ENCODE results near the gene CHTF18. TPM values are rescaled to one million over a fixed set of nuclear protein-coding genes. Genes with fewer than 3 reads are reported as not detected.

Gene CHTF18
- total RNA-seq, 1 experiment from 2014 or later: 30.9 TPM

DNA sequence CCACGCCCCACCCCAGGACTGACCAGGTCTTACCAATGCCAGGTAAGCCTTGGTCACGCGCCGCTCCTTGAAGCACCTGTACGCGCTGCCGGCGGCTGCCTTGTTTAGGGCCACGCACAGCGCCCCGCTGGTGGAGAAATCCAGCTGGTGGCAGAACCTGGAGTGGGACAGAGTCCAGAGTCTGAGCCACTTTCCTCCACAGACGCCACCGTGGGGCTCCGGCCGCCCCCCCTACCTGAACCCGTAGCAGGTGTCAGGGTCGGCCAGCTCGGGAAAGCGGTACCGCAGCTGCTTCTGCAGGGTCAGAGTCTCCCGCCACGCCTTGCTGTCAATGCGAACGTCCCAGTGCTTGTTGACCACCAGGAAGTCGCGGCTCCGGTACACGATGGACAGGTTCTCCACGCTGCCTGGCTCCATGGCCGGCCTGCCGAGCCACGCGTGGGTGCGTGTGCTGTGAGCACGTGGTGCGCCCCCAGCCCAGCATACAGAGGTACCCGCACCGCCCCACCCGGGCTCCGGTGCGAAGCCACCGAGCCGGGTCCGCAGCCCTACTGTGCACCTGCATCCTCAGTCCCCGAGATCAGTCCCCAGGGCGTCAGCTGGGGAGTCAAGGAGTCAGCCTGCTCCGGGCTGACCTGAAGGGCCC, 976 bp upstream of the CHTF18 start:
- Mint-ChIP-seq H3K4me3 (ENCODE audit: unreplicated experiment) (peak overlapping the region; percentile 77), H3K27me3 (ENCODE audit: insufficient read depth, unreplicated experiment) (no peaks in the 10 kb centered on the region), H3K27ac (ENCODE audit: low read depth, unreplicated experiment) (no peak overlapping the region), H3K36me3 (ENCODE audit: insufficient read depth, unreplicated experiment) (peaks cover 20% of the 10 kb centered on the region), H3K9me3 (ENCODE audit: unreplicated experiment) (no peaks in the 10 kb centered on the region), H3K4me1 (ENCODE audit: insufficient read depth, unreplicated experiment) (peaks cover 9% of the 10 kb centered on the region)
- intact Hi-C loops (cut with micrococcal nuclease): loop anchor here (5.0 kb wide), 1 partner anchor 60 kb away; the partner anchor contains the start of genes CCDC78 and HAGHL
- POLR2A ChIA-PET: interaction anchor here (1.0 to 2.1 kb wide), 7 partner anchors 27 to 98 kb away, joined by 3 to 12 read pairs (median 5); partner anchors contain the start of genes ANTKMT, METRN and MSLN
- no peak for DNase-seq (ENCODE audit: unreplicated experiment)
- no peak for TF ChIP-seq CTCF (IDR thresholded peaks at IDR 0.05; ENCODE audit: unreplicated experiment)
- no TSS peak for BruUV-seq (replicated peaks)
- CTCF ChIA-PET: interaction anchor here (0.5 to 4.5 kb wide), 5 partner anchors 31 to 362 kb away, joined by 3 to 37 read pairs (median 3); partner anchors contain the start of genes CIAO3 and RAB11FIP3

- ChIA-PET CTCF (interaction anchor here (0.7 to 3.2 kb wide), 3 partner anchors 42 to 77 kb away, joined by 3 to 21 read pairs (median 3); partner anchors contain the start of gene CIAO3), POLR2A (interaction anchor here (0.5 to 2.1 kb wide), 11 partner anchors 28 to 1672 kb away, joined by 3 to 12 read pairs (median 4); partner anchors contain the start of genes ANTKMT, METRN, MSLN and TEDC2)
- intact Hi-C loops (cut with micrococcal nuclease): loop anchor here (5.0 kb wide), 1 partner anchor 61 kb away; the partner anchor contains the start of genes CCDC78 and HAGHL
- DNase-seq (ENCODE audit: unreplicated experiment): no peak
- TF ChIP-seq CTCF (IDR thresholded peaks at IDR 0.05; ENCODE audit: unreplicated experiment): no peak
- Mint-ChIP-seq H3K4me3 (ENCODE audit: unreplicated experiment) (peak within 1 kb of the TSS; percentile 77), H3K27ac (ENCODE audit: low read depth, unreplicated experiment) (no peak within 1 kb of the TSS), H3K9me3 (ENCODE audit: unreplicated experiment) (no peaks in the 10 kb centered on the region), H3K36me3 (ENCODE audit: insufficient read depth, unreplicated experiment) (peaks cover 17% of the 10 kb centered on the region), H3K27me3 (ENCODE audit: insufficient read depth, unreplicated experiment) (no peaks in the 10 kb centered on the region), H3K4me1 (ENCODE audit: insufficient read depth, unreplicated experiment) (peaks cover 6% of the 10 kb centered on the region)
- BruUV-seq (replicated peaks): no TSS peak
Observed at GRCh38 chr16:787978-788398, 432 bp upstream of the CHTF18 start, which contains the start of gene RPUSD1. TSS of gene RPUSD1 (minus strand) at chr16:788381. CDS start at chr16:787737, 644 bp downstream.

DNA sequence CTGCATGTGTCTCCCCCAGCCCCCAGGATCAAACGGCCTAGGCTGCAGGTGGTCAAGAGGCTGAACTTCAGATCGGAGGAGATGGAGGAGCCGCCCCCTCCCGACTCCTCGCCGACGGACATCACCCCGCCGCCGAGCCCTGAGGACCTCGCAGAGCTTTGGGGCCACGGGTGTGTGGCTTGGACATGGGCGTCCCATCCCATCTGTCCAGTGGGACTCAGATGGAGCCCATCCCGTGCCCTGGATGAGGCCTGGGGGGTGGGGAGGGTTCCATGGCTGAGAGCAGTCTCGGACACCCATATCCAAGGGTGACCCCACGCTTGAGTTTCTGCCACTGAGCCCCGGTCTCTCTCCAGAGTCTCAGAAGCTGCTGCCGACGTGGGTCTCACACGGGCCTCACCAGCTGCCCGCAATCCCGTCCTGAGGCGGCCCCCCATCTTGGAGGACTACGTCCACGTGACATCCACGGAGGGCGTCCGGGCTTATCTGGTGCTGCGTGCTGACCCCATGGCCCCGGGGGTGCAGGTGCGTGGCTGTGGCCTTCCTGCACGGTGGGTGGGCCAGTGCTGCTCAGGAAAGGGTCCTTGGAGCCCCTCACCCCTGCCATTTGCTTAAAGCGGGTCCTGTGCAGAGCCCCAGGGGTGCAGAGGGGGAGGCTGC, 901 bp downstream of the CHTF18 start:
- no peak for DNase-seq (ENCODE audit: unreplicated experiment)
- H3K36me3 Mint-ChIP-seq (ENCODE audit: insufficient read depth, unreplicated experiment): peaks cover 9% of the 10 kb centered on the region
- no peaks in the 10 kb centered on the region for H3K27me3 Mint-ChIP-seq (ENCODE audit: insufficient read depth, unreplicated experiment)
- H3K9me3 Mint-ChIP-seq (ENCODE audit: unreplicated experiment): no peaks in the 10 kb centered on the region
- no peak overlapping the region for H3K27ac Mint-ChIP-seq (ENCODE audit: low read depth, unreplicated experiment)
- no TSS peak for BruUV-seq (replicated peaks)
- intact Hi-C loops (cut with micrococcal nuclease): loop anchor here (5.0 kb wide), 1 partner anchor 62 kb away; the partner anchor contains the start of genes CCDC78 and HAGHL
- ChIA-PET CTCF (interaction anchor here (3.2 kb wide), 1 partner anchor 78 kb away, joined by 21 read pairs; no protein-coding TSS in a partner anchor), POLR2A (interaction anchor here (0.8 to 1.1 kb wide), 3 partner anchors 48 to 105 kb away, joined by 3 to 4 read pairs (median 3); partner anchors contain the start of genes CIAO3 and JMJD8)
- no peaks in the 10 kb centered on the region for H3K4me1 Mint-ChIP-seq (ENCODE audit: insufficient read depth, unreplicated experiment)
- H3K4me3 Mint-ChIP-seq (ENCODE audit: unreplicated experiment): peak overlapping the region; percentile 77
- no peak for TF ChIP-seq CTCF (IDR thresholded peaks at IDR 0.05; ENCODE audit: unreplicated experiment)

DNA sequence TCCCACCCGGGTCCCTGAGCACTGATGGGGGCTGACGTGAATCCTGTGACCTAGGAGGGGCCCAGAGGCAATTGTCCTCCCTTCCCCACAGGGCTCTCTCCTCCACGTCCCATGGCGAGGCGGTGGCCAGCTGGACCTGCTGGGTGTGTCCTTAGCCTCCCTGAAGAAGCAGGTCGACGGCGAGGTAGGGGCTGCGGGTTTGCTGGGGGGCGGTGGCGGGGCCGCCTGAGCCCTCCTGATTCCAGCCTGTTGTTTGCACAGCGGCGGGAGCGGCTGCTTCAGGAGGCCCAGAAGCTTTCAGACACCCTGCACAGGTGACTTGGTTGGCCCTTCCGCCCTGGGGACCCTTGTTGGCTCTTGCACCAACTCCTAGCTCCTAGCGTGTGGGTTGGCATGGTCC, 1.7 kb downstream of the CHTF18 start:
- H3K27me3 Mint-ChIP-seq (ENCODE audit: insufficient read depth, unreplicated experiment): no peaks in the 10 kb centered on the region
- no TSS peak for BruUV-seq (replicated peaks)
- peaks cover 9% of the 10 kb centered on the region for H3K36me3 Mint-ChIP-seq (ENCODE audit: insufficient read depth, unreplicated experiment)
- H3K4me3 Mint-ChIP-seq (ENCODE audit: unreplicated experiment): peak overlapping the region; percentile 56
- H3K9me3 Mint-ChIP-seq (ENCODE audit: unreplicated experiment): no peaks in the 10 kb centered on the region
- no peaks in the 10 kb centered on the region for H3K4me1 Mint-ChIP-seq (ENCODE audit: insufficient read depth, unreplicated experiment)
- no peak overlapping the region for H3K27ac Mint-ChIP-seq (ENCODE audit: low read depth, unreplicated experiment)
- ChIA-PET POLR2A (interaction anchor here (0.7 to 1.0 kb wide), 3 partner anchors 10 to 49 kb away, joined by 3 read pairs; partner anchors contain the start of gene CIAO3), CTCF (no interaction called here)
- DNase-seq (ENCODE audit: unreplicated experiment): no peak
- no peak for TF ChIP-seq CTCF (IDR thresholded peaks at IDR 0.05; ENCODE audit: unreplicated experiment)
- intact Hi-C loops (cut with micrococcal nuclease): no loop called here
